ENCODE results near the gene EEFSEC.

The EEFSEC gene

DNA sequence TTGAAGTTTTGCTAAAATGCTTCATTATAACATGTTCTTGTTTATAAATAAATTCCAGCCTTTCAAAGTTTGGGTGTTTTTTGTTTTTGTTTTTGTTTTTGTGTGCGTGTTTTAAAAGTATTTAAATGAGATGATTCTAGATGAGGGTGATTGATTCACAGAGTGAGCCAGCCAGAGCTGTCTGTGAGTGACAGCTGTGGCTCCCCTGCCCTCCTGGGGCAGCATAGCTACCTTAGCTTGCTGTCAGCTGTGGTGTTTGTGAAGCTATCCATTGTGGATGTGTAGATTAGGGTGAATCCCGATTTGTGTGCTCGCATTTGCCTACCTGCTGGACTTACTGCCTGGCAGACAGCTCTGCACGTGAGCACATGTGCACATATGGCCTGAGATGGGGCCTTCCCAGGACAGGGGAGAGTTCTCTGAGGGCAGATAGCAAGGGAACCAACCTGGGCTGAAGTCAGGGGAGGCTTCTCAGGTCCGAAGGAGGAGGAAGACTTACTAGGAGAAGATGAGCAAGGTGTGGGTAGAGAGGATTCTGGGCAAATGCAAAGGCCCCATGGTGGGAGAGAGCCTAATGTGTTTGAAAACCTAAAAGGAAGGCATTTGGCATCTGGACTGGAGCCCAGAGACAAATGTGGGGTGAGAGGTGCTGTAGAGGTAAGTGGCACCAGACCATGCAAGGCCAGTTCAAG lies 124.2 kb downstream of the EEFSEC start:
- DNase-seq = no peak
- in situ Hi-C loops (cut with MboI; ENCODE audit: low pct_unique_long_range_greater_than_20kb, low sequenced_read_pairs) = no loop called here

DNA sequence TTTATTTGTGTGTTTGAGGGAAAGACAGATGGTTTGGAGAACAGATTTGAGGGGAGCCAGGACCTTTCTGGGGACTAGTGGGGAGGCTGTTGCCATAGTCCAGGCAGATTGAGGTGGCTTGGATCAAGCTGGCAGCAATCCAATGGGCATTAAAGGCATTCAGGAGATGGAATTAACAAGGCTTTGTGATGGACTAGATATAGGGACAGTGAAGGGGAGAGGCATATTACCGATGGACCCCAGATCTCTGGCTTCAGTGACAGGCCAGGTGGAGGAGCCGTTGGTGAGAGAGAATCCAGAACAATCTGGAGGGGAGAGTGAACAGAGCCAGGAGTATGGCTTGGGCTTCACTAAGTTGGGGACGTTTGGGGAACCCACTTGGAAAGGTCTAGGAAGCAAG lies 124.8 kb downstream of the EEFSEC start:
- no peak for DNase-seq
- in situ Hi-C loops (cut with MboI; ENCODE audit: low pct_unique_long_range_greater_than_20kb, low sequenced_read_pairs) = no loop called here

DNA sequence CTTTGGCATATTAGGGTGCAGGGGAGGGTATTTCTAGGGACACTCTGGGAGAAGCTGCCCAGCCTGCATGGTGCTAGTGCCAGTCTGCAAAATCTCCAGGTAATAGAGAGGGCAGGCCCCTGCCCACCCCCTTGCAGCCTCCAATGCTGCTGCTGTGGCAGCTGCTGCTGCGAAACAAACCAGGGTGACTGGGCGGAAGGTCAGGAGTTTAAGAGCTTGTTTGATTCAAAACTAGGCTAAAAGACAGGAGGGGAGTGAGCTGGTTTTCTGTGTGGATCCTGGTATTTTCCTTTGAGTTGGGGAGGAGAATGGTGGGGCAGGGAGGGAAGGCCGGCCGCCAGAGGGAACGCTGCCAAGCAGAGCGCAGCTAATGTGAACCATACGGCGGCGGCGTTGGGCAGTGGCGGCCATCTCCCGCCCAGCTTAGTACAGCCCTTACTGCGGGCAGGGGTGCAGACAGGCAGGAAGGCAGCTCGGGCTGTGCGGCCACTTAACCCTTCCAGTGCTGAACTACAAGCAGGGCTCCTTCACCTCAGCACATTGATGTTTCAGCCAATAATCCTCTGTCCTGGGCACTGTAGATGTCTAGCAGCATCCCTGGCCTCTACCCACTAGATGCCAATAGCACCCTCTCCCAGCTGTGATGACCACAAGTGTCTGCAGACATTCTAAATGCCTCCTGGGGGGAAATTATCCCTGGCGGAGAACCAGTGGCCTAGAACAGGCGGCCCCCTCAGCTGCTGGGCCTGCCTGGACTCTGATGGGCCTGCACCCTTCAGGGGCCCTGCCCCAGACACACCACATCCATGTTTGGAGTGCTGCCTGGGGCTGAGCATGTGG lies 125.7 kb downstream of the EEFSEC start:
- in situ Hi-C loops (cut with MboI; ENCODE audit: low pct_unique_long_range_greater_than_20kb, low sequenced_read_pairs) = no loop called here
- DNase-seq = no peak

DNA sequence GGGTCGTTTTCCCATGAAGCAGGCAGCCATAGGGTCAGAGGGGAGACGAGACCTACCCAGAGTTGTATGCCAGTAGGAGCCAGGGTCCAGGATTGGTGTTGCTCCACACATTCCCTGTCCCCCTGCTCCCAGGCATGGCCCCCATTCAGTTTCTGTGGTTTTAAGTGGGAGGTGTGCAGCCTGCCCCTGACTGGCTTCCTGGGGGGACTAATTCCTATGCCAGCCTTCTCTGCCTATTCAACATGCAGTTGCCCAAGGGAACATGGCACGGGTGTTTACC lies 126.3 kb downstream of the EEFSEC start:
- in situ Hi-C loops (cut with MboI; ENCODE audit: low pct_unique_long_range_greater_than_20kb, low sequenced_read_pairs) = no loop called here
- DNase-seq = no peak

DNA sequence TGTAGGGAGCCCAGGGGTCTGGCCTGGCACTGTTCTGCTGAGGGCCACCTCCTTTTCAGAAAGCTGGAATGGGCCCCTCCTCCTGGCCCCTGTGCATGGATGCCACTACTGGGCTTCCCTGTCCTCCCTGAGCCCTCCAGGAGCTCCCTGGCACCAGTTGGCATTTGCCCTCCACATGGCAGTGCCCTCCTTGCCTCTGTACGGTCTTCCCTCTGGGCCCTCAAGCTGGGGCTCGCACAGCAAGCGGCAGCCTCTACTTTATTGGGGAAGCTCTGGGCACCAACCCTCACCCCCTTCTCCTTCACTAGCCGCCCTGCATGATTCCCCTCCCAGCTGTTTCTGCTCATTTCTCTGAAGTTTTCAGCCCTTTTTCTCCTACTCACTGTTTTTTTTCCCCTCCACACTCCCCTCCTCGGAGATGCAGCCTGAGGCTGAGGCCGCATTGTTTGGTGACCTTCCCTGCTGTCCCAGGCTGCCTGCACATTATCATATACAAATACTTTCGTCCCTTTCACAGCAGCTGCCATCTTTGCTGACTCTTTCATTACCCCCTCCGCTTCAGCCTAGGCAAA lies 127.3 kb downstream of the EEFSEC start:
- in situ Hi-C loops (cut with MboI; ENCODE audit: low pct_unique_long_range_greater_than_20kb, low sequenced_read_pairs) = no loop called here
- no peak for DNase-seq

DNA sequence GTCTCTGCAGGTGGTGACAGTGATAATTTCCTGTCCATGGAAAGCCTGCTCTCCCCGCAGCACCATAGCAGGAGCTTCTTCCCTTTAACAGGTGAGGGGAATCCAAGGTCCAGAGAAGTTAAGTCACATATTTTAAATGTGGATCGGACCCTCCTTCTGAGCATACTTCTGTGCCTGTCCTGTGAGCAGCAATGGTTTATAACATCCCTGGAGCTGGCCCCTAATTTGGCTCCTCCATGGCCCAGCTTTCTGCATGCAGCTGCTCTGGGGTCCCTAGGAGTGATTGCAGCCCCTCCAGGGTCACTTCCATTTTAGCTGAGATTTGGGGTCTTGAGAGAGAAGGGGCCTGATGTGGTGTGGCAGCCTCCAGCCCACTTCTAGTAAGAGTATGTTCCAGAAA lies 127.8 kb downstream of the EEFSEC start:
- DNase-seq = no peak
- in situ Hi-C loops (cut with MboI; ENCODE audit: low pct_unique_long_range_greater_than_20kb, low sequenced_read_pairs) = no loop called here

DNA sequence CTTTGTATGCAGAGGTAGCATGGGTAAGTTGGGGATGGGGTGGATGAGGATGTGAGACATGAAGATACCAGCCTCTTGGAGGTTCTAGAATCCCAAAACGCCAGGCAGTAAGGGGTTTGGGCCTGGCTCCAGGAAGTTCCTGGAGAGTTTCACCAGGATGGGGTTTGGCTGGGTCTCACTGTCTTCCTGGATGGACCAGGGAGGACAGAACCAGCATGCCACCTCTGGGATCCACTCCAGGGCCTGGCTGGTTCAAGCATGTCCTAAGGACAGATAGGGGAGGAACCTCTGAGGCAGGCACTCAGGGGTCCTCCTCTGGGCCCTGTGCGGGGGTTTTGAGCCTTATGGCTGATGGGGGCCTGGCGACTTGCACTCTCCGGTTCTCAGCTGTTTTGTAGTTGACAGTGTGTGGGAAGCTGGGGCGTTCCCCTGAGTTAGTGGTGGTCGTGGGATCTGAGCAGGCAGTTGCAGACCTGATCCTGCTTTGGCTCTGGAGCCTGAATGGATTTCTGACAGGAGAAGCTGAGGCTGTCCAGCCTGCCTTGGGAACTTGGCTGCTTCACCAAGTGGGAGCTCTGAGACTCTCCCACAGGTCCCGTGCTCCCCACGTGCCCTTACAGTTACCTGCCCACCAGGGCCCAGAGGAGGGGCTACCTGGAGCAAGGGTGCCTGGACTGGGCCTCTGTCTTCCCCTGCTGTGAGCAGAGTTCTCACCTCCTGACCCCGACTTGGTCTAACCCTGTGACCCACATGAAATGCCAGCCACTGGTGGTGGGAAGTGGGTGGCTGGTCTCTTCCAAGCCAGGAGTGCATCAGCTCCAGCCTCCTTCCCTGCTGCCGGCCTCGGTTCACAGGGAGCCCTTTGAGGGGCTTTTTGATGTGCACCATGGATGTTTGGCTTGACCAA lies 128.4 kb downstream of the EEFSEC start:
- in situ Hi-C loops (cut with MboI; ENCODE audit: low pct_unique_long_range_greater_than_20kb, low sequenced_read_pairs) = no loop called here

DNA sequence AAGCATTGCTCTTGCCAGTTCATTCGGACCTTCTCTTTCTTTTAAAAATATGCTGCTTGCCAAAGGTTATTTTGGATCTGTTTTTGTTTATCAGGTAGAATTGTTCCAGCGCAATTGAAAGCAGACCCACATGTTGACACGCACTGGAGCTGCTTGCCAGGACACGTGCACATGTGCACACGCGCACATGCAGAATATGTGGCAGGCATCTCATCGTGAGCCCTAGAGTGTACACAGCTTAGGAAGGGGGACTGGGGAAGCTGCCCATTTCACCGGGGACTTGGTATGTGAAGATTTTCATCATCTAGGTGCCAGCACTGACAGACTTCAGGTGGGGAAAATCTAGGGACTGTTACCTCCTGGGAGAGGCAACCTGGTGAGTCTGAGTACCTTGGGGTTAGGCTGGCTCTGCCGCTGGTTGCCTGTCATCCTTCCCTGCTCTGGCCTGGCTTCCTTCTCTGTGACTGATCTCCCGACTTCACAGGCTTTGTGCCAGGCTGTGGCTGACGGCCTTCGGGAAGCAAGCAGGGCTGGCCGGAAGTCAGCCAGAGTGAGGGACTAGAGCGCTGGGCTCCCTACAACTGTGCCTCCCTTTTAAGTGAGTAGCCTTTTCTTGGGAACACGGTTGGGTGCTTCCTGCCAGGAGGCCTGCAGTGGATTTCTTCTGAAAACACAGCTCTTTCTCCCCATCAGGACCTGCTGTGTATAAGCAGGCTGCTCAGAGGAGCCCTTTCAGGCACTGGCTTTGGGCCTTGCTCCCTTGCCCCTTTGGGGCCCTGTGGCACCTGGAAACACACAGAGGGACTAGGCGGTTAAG lies 129.3 kb downstream of the EEFSEC start:
- in situ Hi-C loops (cut with MboI; ENCODE audit: low pct_unique_long_range_greater_than_20kb, low sequenced_read_pairs) = no loop called here
- DNase-seq = no peak

More for the DNA sequence above, 128.4 kb downstream of the EEFSEC start:
- DNase-seq = no peak

DNA sequence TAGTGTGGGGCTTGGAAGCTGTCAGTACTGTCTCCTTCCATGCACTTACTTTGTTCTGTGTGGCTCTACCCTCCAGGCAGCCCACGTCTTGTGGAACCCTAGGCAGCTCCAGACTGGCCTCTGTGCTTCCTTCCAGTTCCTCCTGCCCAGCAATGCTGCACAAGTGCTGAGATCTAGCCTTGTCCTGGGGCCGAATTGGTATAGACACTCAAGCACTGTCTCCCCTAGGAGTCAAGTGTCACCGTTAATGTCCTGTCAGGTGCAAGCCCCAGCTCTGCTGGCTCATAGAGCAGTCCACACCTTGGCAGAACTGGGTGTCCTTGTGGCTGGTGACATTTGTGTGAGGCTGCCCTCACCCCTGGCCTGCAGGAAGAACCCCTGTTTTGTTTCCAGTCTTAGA lies 130.1 kb downstream of the EEFSEC start:
- in situ Hi-C loops (cut with MboI; ENCODE audit: low pct_unique_long_range_greater_than_20kb, low sequenced_read_pairs) = no loop called here

DNA sequence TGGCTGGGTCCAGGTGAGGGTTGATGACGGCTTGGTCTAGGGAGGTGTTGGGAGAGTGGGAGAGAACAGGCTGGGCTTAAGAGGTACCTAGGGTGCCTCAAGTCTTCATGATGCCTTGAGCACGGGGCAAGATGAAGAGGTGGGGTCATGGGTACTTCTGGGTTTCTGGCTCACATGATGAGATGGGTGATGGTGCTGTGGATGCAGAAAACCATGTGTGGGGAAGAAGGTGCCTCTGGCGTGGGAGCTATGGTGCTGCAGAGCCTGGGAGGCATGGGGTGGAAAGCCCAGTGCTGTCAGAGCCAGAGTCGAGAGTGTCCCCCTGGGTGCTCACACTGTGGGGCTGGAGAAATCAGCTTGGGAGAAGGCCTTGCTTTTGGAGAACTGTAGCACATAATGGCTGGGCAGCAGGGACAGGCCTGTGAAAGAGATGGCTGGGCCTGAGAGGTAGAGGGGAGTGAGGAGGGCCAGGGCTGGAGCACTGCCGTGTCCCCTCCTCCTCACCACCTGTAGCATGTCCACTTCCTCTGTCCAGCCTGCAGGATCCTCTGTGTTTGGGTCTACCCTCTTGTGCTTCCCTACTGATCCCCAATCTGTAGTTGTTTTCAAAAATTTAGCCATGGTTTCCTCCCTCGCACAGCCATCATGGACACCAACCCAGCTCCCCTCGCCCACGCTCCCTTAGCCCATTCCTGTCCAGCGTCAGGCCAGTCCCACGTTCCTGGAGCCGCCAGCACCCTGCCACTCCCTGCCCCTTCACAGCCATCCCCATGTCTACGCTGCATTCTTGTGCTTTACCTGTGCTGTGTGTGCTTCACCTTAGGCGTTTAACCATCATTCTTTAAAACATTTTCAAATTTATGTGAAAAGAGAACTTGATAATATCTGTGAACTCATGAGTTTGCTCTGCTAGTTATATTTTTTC lies 132.0 kb downstream of the EEFSEC start:
- in situ Hi-C loops (cut with MboI; ENCODE audit: low pct_unique_long_range_greater_than_20kb, low sequenced_read_pairs) = no loop called here
- DNase-seq = no peak

More for the DNA sequence above, 130.1 kb downstream of the EEFSEC start:
- DNase-seq = no peak

DNA sequence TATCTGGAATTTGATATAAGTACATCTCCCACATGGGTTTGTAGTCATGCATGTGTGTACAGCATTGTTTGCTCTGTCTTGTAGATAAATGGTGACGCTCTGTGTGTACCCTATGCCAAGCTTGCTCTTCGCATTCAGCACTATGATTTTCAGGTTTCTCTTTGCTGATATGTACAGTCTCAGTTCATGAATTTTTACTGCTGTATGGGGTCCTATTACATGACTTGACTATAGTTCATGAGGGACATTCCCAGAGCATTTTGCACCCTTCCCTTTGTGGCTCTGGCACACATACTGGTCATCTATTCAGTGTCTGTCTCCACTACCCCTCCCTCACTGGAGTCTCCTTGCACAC lies 132.7 kb downstream of the EEFSEC start:
- no peak for DNase-seq
- in situ Hi-C loops (cut with MboI; ENCODE audit: low pct_unique_long_range_greater_than_20kb, low sequenced_read_pairs) = no loop called here

DNA sequence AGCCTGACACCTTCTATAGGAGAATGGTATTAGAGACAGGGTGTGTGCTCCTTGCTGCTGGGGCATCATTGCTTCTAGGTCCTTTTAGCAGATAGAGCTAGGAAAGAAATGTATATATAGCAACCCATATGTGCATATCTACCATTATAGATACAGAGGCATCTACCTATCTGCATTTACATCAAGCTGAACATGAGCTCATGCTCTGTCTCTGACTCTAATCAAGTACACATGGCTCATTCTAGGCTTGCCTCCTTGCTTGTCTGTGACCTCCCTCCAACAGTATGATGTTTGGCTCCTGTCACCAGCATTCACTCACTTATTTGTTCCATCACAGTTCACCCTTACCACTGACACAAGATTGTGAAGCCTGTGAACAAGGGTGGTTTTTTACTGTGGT lies 133.4 kb downstream of the EEFSEC start:
- in situ Hi-C loops (cut with MboI; ENCODE audit: low pct_unique_long_range_greater_than_20kb, low sequenced_read_pairs) = no loop called here

DNA sequence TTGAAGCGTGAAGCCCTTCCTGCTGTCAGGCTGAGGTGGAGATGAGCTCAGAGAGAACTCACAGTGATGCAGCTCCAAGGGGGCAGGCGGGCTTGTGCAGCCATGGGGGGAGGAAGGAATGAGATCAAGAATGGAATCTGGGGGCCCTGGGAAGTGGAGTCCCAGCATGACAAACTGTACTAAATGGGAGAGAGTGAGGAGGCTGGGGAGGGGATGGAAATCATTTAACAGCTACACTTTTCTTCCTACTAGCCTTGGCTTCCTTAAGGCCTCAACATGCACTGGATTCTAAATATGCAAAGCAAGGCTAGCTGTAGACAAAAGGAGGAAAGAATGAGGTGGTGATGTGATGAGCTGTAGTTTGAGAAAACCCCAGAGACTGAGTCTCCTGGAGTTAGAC lies 133.9 kb downstream of the EEFSEC start:
- no peak for DNase-seq

More for the DNA sequence above, 133.4 kb downstream of the EEFSEC start:
- no peak for DNase-seq

DNA sequence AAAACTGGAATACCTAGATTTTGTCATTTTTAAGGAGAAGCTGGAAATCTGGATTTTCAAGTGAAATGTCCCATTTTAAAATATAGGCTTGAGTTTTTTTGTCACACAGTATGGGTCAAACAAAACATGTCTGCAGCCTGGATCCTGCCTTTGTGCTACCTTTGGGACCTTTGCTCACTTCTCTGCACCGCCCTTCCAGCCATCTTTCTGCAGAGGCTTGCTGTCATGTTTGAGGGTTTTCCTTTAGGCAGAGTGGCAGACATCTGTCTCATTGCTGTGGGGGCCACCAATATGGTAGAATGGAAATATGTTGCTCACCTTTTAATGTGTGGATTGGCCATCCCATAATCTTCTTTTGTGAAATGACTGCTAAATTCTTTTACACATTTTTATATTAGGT lies 136.3 kb downstream of the EEFSEC start:
- in situ Hi-C loops (cut with MboI; ENCODE audit: low pct_unique_long_range_greater_than_20kb, low sequenced_read_pairs) = no loop called here
- DNase-seq = no peak

More for the DNA sequence above, 133.9 kb downstream of the EEFSEC start:
- in situ Hi-C loops (cut with MboI; ENCODE audit: low pct_unique_long_range_greater_than_20kb, low sequenced_read_pairs) = no loop called here

DNA sequence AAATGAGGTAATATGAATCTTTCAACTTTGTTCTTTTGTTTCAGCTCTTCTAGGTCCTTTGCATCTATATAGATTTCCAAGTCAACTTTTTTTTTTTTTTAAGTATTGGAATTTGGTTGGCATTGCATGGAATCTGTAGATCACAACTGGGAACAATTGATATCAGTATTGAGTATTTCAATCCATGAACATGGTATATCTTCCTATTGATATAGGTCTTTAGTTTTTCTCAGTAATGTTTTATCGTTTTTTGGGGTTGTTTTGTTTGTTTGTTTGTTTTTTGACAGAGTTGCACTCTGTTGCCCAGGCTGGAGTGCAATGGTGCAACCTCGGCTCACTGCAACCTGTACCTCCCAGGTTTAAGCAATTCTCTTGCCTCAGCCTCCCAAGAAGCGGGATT lies 137.2 kb downstream of the EEFSEC start:
- DNase-seq = no peak
- in situ Hi-C loops (cut with MboI; ENCODE audit: low pct_unique_long_range_greater_than_20kb, low sequenced_read_pairs) = no loop called here

DNA sequence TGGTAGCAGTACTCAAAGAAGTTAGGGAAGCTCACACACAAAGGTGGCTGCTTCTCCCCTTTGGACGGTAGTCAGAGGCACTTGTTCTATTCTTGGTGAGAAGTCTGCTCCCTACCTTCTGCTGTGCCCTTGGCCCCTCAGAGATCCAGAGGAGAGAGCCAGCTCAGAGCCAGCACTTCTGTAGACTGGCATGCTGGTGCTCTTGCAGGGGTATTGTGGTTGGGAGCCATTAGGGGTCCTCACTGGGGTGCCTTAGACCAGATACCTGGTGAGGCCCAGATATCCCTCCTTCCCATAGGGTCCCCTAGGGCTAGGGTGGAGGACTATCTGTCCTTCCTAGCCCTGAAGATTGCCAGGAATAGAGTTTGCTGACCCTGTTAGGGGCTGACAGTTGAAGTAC lies 140.6 kb downstream of the EEFSEC start:
- DNase-seq = no peak
- in situ Hi-C loops (cut with MboI; ENCODE audit: low pct_unique_long_range_greater_than_20kb, low sequenced_read_pairs) = no loop called here

DNA sequence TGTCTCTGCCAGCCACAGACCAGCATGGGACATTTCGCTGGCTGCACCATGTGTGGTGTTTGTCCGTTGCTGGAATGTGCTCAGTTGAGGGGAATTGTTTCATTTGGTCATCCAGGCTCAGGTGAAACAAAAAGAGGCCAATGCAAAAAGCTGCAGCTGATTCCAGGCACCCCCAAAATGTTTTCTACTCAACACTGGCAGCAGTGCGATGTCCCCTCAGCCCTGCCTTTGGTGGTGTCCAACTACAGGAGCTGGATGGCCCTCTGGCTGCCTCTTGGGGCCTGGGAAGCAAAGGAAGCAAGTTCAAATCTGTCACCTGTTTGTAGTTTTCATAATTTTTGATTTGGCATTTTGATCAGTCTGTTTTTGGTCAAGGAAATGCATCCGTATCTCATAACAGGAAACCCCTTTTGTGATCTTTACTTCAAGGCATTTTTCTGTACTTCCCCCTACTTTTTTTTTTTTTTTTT lies 141.8 kb downstream of the EEFSEC start:
- in situ Hi-C loops (cut with MboI; ENCODE audit: low pct_unique_long_range_greater_than_20kb, low sequenced_read_pairs) = no loop called here
- DNase-seq = no peak
